GM21723 (cell line): ENCODE measurements around the gene AGO3.
"Not testable (repeated sequence)": the region's sequence is repeated elsewhere in the genome, so short reads cannot be mapped to it uniquely, and the experiment has no call there.

Experiments
- ATAC-seq: cut with Tn5 transposase; IDR thresholded peaks from one replicate; pipeline ENCODE4 v1.9.1; 2021; ENCODE audit warnings: mild to moderate bottlenecking, moderate library complexity; ENCODE audit not compliant: unreplicated experiment

AGO3 gene

DNA sequence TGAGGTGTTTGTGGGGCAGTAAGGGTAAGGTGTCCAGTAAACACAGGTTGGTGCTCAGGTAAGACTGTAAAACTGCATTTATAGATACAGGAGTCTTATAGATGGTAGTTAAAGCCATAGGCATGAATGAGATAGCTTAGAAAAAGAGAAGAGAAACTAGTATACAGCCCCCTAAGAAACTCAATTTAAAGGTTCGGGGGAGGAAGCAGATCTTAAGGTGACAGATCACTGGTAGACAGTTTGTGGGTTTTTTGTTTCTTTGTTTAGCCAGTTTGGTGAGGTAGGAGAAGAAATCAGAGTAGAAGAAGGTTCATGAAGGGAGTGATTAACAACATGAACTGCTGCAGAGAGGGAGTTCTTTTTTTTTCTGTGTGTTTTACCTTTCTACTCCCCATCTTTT is 6.1 kb upstream of the AGO3 start:
- ATAC-seq, result no peak

DNA sequence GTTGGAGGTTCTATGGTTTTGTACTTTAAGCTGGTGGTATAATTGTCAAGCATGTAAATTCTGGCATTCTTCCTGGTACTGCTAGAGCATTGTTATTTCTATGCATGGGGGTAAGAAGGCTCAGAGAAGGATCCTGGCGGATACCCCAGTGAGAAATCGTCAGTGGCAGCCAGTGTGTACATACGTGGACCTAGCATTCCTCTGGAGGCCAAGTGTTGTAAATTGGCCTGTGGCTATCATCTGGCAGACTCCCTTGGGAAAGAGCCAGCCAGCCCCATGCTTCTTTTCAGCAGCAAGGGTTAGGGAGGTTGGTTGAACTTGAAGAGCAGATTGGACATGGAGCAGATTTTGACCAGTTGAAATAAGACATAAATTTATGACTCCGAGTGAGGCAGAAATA is 5.2 kb upstream of the AGO3 start:
- no peak for ATAC-seq

DNA sequence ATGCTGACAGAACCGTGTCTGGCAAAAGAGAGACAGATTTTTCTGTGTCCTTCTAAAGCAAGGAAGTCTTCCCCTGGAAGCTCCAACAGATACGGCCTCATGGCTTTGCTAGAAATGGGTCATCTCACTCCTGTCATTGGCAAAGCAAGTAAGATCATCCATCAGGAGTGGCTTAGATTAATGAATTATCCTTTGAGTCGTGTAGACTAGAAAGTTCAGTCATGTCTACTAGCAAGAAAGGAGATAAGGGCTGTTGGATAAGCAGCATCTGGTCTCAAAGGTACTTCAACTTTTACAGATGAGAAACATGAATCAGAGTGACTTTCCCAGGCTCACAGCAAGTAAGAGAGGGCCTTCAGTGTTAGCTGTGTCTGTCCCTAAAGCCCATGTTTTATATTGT is 3.4 kb upstream of the AGO3 start:
- ATAC-seq, result no peak

DNA sequence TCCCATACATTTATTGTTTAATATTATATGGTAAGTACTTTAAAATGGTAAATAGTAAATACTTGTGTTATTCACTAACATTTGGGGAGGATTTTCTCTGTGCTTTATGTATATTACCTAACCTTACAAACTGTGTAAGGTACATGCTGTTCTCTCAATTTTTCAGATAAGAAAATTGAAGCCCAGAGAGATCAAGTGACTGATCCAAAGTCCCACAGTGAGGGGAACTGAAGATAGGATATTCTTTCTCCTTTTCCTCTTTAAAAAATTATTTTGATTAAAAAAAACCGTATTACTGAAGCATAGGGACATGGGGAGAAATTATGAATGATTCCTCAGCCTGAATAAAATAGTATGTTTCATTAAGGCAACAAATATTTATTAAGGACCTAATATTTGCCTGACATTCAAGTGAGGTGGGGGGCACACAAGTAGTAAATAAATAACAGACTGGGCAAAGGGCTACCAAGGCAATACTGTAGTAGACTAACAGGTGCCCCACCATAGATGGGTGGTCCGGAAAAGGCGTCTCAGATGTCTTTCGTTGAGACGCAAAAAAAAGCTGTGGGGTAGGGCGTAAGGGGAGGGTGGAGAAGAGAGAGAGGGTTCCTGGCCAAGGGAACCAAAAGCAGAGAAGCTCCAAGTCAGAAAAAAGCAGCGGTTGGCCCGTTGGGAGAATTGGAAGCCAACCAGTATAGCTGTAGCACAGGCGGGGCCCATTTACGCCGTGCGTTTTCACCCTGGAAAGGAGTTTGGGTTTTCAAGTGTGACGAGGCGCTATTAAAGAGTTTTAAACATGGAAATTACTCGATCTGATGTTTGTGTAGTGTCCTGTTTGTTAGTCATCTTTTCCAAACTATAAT is 944 bp upstream of the AGO3 start:
- no peak for ATAC-seq

DNA sequence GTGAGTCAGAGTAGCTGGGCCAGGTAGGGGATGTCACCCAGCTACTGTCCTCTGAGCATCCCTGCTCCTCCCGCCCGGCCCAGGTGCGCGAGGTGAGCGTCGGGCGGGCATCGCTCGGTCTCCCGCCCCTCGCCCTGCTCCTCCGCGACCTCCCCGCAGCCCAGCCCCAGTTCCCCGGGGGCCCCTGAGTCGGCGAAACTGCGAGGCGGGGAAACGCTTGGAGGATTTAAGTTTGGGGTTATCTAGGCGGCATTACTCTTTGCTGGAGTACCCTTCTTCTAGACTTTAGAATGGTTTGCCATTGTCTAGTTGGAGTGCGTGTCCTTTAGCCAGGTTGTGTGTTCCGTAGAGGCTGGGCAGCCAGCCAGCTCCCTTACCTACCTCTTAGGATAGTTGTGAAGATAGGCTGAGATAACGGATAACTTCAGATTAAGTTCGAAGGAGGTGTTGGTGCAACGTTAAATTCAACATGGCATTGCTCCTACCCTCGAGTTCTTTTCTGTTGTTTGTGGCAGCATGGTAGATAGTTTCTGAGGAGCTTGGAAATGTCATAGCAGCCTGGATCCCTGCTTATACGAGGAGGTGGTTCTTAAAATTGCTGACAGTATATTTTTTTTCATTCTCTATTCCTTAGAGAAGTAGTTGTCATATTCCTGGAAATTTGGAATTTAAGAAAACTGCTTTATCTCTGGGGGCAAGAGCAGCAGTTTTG is 697 bp downstream of the AGO3 start:
- peak; percentile 46 for ATAC-seq

DNA sequence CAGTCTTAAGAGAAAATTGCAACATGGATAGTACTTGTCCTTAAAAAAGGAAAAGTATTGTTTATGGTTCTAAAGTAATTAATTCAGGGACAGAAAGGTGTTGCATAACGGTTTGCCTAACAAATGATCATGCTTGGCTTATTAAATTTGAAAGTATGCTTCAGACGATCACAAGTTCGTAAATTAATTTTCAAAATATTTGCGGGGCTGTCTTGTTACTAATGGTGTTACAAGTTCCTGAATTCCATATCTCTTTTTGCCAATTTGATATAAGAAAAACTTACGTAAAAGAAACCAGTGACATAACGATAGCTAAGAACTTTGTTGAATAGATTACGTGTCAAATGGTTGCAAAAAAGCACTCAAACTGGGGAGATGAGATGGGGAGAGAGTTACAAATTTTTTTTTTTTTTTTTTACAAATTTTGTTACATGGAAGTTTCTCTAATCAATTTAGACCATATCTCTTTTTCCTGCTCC is 1.3 kb downstream of the AGO3 start:
- no peak for ATAC-seq

DNA sequence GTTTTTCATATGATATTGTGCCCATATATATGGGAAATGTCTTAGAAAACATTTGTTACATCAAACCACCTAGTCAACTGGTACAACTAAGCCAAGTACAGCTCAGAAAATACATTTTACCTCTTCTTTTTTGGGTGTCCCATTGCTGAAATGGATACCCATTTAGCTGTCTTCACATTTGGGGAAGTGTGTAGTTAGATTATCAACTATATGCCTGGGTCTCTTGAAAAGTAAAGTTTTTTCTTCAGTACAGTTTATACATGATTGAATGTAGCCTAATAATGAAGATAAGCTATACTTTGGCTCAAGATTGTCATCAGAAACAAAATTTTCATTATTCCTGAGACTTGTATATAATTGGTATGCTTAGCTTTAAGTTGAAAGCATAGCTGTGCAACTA is 2.0 kb downstream of the AGO3 start:
- ATAC-seq, result no peak

DNA sequence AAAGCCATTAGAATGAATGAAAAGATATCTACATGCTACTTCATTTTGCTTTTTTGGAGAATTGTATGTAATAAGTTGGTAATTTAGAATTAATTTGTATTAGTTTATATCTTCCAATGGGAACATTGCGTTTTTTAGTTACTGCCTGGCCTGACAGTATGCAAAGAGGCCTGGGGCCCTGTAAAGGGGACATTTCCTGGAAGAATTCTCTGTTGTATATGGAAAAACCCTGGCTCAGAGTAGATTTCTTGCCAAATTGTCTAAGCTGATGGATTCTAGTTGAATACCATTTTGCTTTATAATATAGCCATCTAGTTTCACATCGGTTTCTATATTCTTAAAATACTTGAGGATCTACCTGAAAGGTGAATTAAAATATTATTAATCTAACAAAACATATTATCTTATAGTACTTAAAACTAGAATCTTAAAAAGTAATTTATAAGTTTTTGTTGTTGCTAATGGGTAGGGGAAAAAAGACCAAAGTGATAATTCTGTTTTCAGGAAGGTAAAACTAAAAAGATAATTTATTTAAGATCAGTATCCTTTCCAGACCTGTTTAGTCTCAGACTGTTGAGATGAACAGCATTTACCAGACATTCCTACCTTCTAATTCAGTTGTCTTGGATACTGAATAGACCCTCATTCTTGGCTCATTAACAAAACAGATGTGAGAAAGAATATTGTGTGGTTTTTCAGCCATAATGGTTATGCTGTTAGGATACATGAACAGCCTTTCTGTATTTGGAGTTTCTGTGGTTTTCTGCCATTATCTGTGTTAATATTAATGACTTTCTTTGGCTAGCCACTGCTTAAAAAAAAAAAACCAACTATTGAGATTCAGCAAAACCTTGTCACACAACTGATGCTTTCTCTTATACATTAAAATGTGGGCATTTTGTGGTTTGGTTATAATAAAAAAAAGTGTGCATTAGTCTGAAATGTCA is 4.8 kb downstream of the AGO3 start:
- ATAC-seq, result no peak

DNA sequence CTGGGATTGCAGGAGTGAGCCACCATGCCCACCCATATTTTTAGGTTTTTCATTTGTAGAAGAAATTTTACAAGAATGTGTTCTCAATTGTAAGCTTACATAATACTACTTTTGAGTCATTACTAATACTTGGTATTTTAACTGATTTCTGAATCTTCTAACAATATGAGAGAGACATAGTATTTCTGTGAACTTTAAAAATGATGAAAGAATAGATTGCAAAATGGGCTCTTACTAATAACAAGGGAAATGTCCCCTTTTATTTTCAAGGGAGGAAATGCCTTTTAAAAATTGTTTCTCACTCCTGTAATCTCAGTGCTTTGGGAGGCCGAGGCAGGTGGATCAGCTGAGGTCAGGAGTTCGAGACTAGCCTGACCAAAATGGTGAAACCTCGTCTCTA is 5.9 kb downstream of the AGO3 start:
- ATAC-seq, result no peak

DNA sequence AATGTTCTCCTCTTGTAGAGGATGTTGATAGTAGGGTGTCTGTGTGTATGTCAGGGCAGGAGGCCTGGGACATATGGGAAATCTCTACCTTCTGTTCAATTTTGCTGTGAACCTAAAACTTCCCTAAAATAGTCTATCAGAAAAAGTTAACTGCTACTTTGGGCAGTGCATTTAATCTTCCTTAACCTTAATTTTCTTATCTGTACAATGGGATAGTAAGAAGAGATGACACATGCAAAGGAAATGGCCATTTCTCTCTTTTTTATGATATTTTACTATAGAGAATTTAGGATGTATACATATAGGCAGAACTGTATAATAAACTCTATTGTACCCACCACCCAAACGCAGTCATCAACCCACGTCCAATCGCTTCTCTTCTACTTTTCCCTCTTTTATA is 8.6 kb downstream of the AGO3 start:
- ATAC-seq, result no peak

DNA sequence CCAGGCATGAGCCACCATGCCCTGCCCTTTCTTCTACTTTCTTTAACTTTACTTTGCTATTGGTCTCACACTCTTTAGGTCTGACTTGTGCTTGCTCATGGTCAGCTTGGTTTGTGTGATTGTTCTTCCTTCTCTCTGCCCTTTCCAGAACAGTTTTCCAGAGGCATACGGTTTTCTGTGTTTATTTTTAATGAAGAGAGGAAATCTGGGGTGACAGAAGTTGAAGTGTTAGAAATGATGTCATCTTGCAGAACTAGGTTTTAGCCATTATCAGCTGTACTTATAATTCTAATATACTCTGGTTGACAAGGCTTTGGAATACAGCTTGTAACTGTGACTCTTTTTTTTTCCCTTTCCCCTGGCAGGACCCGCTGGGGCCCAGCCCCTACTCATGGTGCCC is 14.4 kb downstream of the AGO3 start:
- ATAC-seq, result no peak

DNA sequence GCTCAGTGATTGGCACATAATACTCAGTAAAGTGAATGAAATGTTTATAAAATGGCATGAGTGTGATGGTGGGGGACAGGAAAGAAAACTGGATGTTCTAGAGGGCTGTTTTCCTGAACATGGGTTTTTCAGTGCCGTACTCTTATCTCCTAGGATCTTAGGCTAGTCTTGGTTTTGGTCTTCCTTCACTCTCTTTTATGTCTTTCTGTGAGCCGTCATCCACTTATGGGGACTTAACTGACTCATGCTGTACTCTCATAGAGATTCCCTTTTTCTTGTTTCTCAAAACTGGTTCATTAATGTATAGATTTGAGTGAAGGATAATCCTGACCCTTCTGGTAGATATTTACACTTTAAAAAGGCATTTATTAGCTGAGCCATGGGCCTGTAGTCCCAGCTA is 16.6 kb downstream of the AGO3 start:
- no peak for ATAC-seq

DNA sequence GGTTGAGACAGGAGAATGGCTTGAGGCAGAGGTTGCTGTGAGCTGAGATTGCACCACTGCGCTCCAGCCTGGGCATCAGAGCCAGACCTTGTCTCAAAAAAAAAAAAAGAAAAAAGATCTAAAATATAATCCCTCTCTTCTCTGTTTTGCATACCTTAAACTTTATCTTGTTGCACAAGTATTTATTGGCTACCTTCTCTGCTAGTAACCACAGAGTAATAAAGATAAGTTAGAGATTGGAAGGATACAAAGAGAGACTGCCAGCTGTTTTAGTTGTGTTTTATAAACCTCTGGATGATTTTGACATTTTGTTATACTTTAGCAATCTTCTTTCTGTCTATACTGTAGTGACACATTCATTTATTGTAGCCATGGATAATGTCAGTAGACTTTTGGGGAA is 27.7 kb downstream of the AGO3 start:
- ATAC-seq, result no peak

DNA sequence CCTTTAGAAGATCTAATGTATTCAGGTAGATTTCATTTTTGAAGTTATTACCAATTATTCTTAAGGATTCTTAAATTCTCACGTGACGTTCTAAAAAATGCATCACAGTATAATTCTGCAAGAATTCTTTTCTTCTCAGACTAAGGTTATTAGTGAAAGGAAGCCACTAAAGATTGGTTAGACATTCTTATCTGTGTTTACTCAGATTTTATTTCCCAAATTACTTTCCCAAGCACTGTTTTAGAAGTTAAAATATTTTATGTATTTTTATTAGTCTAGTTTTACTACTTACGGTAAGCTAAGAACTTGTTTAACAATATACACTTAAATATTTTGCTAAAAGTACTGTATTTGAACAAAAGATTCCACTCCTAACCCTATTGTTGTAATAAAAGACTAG is 28.4 kb downstream of the AGO3 start:
- ATAC-seq, result no peak

DNA sequence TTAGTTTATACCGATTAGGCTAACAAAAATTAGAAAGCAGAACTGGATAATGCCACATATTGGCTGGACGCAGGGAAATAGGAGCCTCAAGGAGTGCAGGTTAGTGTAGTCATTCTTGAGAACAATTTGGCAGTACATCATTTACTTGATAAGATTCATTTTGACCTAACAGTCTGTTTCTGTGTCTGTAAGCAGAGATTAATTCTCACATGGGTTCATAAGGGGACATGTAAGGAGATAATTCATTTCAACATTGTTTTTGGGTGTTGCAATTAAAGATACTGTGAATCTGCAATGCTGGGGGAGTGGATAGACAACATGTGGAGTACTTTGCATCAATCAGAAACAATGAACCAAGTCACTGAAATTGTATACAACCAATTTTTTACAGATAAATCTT is 32.0 kb downstream of the AGO3 start:
- no peak for ATAC-seq

DNA sequence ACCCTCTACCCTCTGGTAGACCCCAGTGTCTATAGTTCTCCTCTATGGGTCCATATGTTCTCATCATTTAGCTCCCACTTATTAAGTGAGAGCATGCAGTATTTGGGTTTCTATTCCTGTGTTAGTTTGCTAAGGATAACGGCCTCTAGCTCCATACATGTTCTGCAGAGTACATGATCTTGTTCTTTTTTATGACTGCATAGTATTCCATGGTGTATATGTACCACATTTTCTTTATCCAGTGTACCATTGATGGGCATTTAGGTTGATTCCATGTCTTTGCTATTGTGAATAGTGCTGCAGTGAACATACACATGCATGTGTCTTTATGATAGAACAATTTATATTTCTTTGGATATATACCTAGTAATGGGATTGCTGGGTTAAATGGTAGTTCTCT is 33.4 kb downstream of the AGO3 start:
- not testable (repeated sequence) for ATAC-seq

DNA sequence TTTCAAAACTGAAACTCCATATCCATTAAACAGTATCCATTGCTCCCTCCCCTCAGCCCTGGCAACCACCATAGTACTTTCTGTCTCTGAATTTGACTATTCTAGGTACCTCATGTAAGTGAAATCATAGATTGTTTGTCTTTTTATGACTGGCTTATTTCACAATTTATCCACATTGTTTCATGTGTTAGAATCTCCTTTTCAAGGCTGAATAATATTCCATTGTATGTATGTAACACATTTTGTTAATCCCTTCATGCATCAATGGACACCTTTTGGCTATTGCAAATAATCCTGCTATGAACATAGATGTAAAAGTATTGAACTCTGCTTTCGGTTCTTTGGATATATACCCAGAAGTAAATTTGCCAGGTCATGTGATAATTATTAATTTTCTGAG is 37.5 kb downstream of the AGO3 start:
- no peak for ATAC-seq

DNA sequence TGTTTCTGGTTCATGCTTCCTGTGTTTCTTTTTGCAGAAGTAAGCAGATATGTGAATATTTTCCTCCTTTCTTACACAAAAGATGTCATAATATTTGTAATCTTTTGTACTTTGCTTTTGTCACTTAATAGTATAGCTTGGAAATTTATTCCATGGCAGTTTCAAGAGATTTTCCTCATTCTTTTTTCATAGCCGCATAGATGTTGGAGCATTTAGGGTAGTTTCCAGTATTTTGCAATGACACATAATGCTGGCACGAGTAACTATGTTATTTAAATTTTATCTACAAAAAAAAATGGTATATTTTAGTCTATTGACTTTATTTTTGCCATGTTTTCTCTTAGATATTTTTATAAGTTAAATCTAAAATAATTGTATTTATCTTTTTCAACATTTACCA is 40.7 kb downstream of the AGO3 start:
- no peak for ATAC-seq

DNA sequence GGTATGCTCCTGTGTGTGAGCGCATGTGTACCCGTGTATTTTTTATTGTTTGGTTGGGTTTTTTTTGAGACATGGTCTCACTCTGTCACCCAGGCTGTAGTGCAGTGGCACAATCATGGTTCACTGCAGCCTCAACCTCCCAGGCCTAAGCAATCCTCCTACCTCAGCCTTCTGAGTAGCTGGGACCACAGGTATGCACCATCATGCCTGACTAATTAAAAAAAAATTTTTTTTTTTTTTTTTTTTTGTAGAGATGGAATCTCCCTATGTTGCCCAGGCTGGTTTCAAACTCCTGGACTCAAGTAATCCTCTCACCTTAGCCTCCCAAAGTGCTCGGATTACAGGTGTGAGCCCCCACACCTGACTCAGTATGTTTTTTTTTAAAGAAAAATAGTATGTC is 41.7 kb downstream of the AGO3 start:
- not testable (repeated sequence) for ATAC-seq

DNA sequence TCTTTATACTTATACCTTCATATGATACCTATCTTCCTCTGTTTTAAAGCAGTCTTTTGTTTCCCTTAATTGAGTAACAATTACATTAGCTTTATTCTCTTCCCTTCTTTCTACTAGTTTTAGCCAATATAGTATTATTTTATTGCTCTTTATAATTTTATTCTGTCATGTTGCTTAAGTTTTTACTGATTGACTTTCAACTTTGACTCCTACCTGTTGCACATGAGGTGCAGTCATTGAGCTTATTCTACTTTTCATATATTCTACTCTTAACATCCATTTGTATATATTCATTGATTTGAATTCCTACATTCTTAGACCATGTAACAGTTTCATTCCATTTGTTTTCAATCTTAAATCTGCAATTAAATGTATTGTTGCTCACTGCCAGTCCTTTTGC is 49.2 kb downstream of the AGO3 start:
- no peak for ATAC-seq

DNA sequence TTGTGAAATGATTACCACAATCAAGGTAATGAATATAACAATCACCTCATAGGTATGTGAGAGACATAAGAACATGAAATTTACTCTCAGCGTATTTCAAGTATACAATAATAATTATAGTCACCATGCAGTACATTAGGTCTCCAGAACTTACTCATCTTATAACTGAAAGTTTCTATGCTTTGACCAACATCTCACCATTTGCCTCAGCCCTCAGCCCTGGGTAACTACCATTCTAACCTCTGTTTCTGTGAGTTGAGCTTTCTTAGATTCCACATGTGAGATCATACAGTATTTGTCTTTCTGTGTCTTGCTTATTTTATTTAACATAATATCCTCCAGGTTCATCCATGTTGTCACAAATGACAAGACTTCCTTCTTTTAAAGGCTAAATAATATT is 57.3 kb downstream of the AGO3 start:
- ATAC-seq, result no peak
